ENCODE data around the gene NRP2.

- TF ChIP-seq YY1 (IDR thresholded peaks at IDR 0.05; ENCODE audit: insufficient read depth, insufficient read length) (no peak), SUZ12 (IDR thresholded peaks at IDR 0.05; ENCODE audit: extremely low read depth, insufficient read depth, insufficient read length) (no peak), ZNF274 (IDR thresholded peaks at IDR 0.05; ENCODE audit: low read depth, low read length) (no peak)
Measured at GRCh38 chr2:205705511-205706349, 23.4 kb downstream of the NRP2 start.

Measured in NT2/D1 (cell line).